BJ (cell line): Measurements from ENCODE around the gene BAZ2B. TPM values are rescaled to one million over a fixed set of nuclear protein-coding genes. Genes with fewer than 3 reads are reported as not detected.
"Not testable (repeated sequence)": the region's sequence is repeated elsewhere in the genome, so short reads cannot be mapped to it uniquely, and the experiment has no call there.

Source experiments
- CTCF ChIA-PET: fragments of 350-600 bp; formaldehyde crosslinking; extraction: SDS; loops from one replicate; lab custom pipeline; 2021; ENCODE audit warnings: antibody characterized with exemption, inconsistent platforms; lab: Yijun Ruan, JAX
- POLR2A ChIA-PET: fragments of 300-600 bp; sonication (Branson Sonifier 250); formaldehyde crosslinking; extraction: SDS; loops from one replicate; lab custom pipeline; 2021; ENCODE audit warnings: antibody characterized with exemption; lab: Charles Lee
- DNase-seq: peaks from one replicate; pipeline ENCODE4 v3.0.0-alpha.2; 2011; ENCODE audit warnings: low read depth
- H3K27me3 ChIP-seq: 2 replicates; pipeline ENCODE4 v1.6.0; 2011; ENCODE audit warnings: low read length; ENCODE audit not compliant: control insufficient read depth, insufficient read depth
- H3K36me3 ChIP-seq: 2 replicates; pipeline ENCODE4 v1.5.1; 2011; ENCODE audit warnings: low read length; ENCODE audit not compliant: control insufficient read depth, insufficient read depth
- H3K4me3 ChIP-seq: 2 replicates; pipeline ENCODE4 v1.5.1; 2011; ENCODE audit warnings: low read depth, mild to moderate bottlenecking, control low read depth, low read length
- polyA plus RNA-seq: library from polyadenylated mRNA; depleted of rRNA; stranded (reverse); fragments of >200 nt; gene quantifications from 2 replicates; pipeline ENCODE4 v1.2.3, GENCODE V29; 2011
- TF ChIP-seq, protein P1 (sequence below): IDR thresholded peaks from 2 replicates; pipeline ENCODE4 v1.5.1; 2011; ENCODE audit warnings: low read depth, mild to moderate bottlenecking, control low read depth, inconsistent platforms, low read length, moderate library complexity; ENCODE audit not compliant: insufficient read depth

Gene BAZ2B
- polyA plus RNA-seq, 1 experiment, result 16.0 TPM

DNA sequence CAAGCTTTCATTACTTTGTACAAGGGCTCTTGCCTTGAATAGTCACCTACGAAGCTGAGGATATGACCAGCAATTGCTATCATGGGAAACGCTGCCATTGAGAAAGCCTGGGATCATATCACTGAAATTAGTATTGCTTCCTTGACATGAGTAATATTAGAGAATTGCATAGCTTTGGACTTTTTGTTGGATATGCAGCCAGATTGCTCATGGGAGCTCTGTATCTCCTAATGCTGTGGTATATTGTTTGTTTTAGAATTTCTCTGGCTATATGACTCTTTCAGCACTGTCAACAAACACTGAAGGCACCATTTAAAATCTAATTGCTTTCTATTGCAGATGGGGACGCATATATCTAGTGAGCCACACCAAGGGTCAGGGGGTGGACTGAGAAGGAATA, 249.8 kb downstream of the BAZ2B start:
- no peak for DNase-seq
- Histone ChIP-seq H3K4me3 (no peak overlapping the region), H3K36me3 (peaks cover 3% of the 10 kb centered on the region; the same call in 1 of the 2 replicates), H3K27me3 (no peaks in the 10 kb centered on the region)
- ChIA-PET POLR2A (no interaction called here), CTCF (no interaction called here)
- TF ChIP-seq, protein P1, sequence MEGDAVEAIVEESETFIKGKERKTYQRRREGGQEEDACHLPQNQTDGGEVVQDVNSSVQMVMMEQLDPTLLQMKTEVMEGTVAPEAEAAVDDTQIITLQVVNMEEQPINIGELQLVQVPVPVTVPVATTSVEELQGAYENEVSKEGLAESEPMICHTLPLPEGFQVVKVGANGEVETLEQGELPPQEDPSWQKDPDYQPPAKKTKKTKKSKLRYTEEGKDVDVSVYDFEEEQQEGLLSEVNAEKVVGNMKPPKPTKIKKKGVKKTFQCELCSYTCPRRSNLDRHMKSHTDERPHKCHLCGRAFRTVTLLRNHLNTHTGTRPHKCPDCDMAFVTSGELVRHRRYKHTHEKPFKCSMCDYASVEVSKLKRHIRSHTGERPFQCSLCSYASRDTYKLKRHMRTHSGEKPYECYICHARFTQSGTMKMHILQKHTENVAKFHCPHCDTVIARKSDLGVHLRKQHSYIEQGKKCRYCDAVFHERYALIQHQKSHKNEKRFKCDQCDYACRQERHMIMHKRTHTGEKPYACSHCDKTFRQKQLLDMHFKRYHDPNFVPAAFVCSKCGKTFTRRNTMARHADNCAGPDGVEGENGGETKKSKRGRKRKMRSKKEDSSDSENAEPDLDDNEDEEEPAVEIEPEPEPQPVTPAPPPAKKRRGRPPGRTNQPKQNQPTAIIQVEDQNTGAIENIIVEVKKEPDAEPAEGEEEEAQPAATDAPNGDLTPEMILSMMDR, result no peak

DNA sequence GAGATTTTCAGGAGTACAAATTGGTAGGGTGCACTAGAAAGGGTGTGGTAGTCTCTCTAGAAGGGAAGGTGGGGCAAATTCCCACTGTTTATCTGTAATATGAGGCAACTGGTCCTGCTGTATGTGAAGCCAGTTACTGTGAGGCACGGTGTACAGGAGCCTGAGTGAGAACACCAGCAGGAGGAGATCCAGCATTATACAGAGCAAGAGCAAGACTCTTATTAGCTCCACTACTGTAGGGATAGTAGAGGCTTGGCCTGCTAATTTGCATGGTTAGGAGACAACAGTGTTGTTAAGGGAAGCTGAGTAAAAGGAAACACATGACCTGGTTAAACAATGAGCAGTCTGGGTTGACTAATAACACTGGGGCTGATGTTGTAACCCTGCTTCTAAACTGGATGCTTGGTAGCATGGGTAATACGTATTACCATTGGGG, 253.5 kb downstream of the BAZ2B start:
- CTCF ChIA-PET, result no interaction called here
- peak; percentile 5 for DNase-seq
- H3K27me3 ChIP-seq, result no peaks in the 10 kb centered on the region
- peaks cover 3% of the 10 kb centered on the region; the same call in 1 of the 2 replicates for H3K36me3 ChIP-seq
- H3K4me3 ChIP-seq, result no peak overlapping the region
- POLR2A ChIA-PET, result no interaction called here
- TF ChIP-seq, protein P1, result no peak

DNA sequence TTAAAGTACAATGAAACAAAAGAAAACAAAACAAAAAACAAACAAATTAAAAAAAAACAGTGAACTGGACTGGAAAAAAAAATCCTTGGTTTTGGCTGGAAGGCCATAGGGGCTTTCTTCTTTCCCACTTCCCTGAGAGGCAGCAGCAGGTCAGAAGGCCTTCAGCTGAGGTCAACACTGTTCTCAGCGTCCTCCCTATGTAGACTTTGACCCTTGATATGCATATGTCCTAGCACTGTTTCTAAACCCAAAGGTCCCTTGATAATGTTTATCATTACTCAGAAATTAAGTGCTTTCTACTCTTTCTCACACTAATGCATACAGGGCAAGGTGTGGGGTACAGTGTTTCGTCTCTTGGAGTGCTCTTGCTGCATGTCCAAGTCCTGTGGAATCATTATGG, 254.3 kb downstream of the BAZ2B start:
- ChIA-PET CTCF (no interaction called here), POLR2A (no interaction called here)
- TF ChIP-seq, protein P1, result no peak

DNA sequence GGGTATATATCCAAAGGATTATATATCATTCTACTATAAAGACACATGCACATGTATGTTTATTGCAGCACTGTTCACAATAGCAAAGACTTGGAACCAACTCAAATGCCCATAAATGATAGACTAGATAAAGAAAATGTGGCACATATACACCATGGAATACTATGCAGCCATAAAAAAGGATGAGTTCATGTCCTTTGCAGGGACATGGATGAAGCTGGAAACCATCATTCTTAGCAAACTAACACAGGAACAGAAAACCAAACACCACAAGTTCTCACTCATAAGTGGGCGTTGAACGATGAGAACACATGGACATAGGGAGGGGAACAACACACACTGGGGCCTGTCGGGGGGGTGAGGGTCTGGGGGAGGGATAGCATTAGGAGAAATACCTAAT, 254.7 kb downstream of the BAZ2B start:
- POLR2A ChIA-PET, DNase-seq, H3K4me3 ChIP-seq, H3K27me3 ChIP-seq, CTCF ChIA-PET, H3K36me3 ChIP-seq: not testable (repeated sequence)

More for the DNA sequence above, 254.3 kb downstream of the BAZ2B start:
- Histone ChIP-seq H3K4me3 (no peak overlapping the region), H3K27me3 (no peaks in the 10 kb centered on the region), H3K36me3 (peaks cover 3% of the 10 kb centered on the region; the same call in 1 of the 2 replicates)
- DNase-seq, result no peak

DNA sequence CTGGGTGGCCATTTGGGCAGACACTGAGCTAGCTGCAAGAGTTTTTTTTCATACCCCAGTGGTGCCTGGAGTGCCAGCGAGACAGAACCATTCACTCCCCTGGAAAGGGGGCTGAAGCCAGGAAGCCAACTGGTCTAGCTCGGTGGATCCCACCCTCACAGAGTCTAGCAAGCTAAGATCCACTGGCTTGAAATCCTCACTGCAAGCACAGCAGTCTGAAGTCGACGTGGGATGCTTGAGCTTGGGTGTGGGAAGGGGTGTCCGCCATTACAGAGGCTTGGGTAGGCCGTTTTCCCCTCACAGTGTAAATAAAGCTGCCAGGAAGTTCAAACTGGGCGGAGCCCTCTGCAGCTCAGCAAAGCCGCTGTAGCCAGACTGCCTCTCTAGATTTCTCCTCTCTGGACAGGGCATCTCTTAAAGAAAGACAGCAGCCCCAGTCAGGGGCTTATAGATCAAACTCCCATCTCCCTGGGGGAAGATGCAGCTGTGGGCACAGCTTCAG, 260.2 kb downstream of the BAZ2B start:
- Histone ChIP-seq H3K36me3 (no peaks in the 10 kb centered on the region; the same call in 1 of the 2 replicates), H3K4me3 (no peak overlapping the region), H3K27me3 (no peaks in the 10 kb centered on the region)
- TF ChIP-seq, protein P1, result no peak
- POLR2A ChIA-PET, result no interaction called here
- DNase-seq, result no peak
- CTCF ChIA-PET, result interaction anchor here (1.4 to 1.8 kb wide), 2 partner anchors 17 to 24 kb away, joined by 4 read pairs; no protein-coding TSS in a partner anchor

DNA sequence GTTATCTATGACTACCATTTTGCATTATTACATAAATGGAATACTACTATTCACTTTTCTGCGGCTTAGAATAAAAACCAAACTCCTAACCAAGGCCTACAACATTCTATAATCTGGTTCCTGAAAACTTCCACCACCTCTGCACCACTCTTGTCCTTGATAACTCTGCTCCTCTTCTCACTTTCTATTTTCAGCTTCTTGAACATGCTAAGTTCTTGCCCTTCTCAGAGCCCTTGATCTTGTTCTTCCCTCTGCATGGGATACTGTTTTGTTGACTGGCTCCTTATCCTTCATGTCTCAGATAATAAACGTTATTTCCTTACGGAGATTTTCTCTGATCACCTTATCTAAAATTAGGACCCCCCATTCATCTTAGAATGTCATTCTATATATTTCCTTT, 264.4 kb downstream of the BAZ2B start:
- TF ChIP-seq, protein P1, result no peak
- H3K4me3 ChIP-seq, result no peak overlapping the region
- ChIA-PET POLR2A (no interaction called here), CTCF (interaction anchor here (0.7 kb wide), 1 partner anchor 149 kb away, joined by 3 read pairs; no protein-coding TSS in a partner anchor)
- no peak for DNase-seq
- H3K27me3 ChIP-seq, result no peaks in the 10 kb centered on the region
- peaks cover 2% of the 10 kb centered on the region; the same call in 1 of the 2 replicates for H3K36me3 ChIP-seq
